Stimulated activated naive CD8-positive, alpha-beta T cell treated with anti-CD3 and anti-CD28 coated beads, Interleukin-15, amount 100 ng/mL, for 72 hours (primary cell): Measurements from ENCODE around the gene HAGHL.

Experiments used
- ATAC-seq: fragments of 150-1000 bp; cut with Tn5 transposase; 2 replicates; pipeline ENCODE4 v1.10.0; 2021; ENCODE audit warnings: mild to moderate bottlenecking, moderate library complexity
- DNase-seq, 2 donors: peaks; one replicate each; pipeline ENCODE4 v3.0.0; 2021 to 2022
- H3K27ac Mint-ChIP-seq, 2 donors: one replicate each; pipeline ENCODE4 v1.8.0; 2022; ENCODE audit warnings: mild to moderate bottlenecking in 2 of 2, mixed read lengths in 2 of 2, moderate library complexity in 2 of 2
- H3K27me3 Mint-ChIP-seq: one replicate; pipeline ENCODE4 v1.8.0; 2022; ENCODE audit warnings: mixed read lengths
- H3K4me1 Mint-ChIP-seq: one replicate; pipeline ENCODE4 v1.8.0; 2022; ENCODE audit warnings: mild to moderate bottlenecking, mixed read lengths
- H3K4me3 Mint-ChIP-seq, 2 donors: one replicate each; pipeline ENCODE4 v1.8.0; 2022; ENCODE audit warnings: mild to moderate bottlenecking in 2 of 2, mixed read lengths in 2 of 2, moderate library complexity in 1 of 2
- H3K9me3 Mint-ChIP-seq, 2 donors: one replicate each; pipeline ENCODE4 v1.8.0; 2022; ENCODE audit warnings: mixed read lengths in 2 of 2

The HAGHL gene

GRCh38 chr16:721765-722540 is 5.0 kb upstream of the HAGHL start:
- DNase-seq (peak; percentile 46 to 62), ATAC-seq (peak; percentile 29)
- peaks cover 63% of the 10 kb centered on the region for H3K4me1 Mint-ChIP-seq
- H3K27ac Mint-ChIP-seq = peak overlapping the region; percentile 37 to 53
- H3K9me3 Mint-ChIP-seq = no peaks in the 10 kb centered on the region
- H3K27me3 Mint-ChIP-seq = no peaks in the 10 kb centered on the region
- H3K4me3 Mint-ChIP-seq = peak overlapping the region; percentile 82 to 95

- peak overlapping the region; percentile 82 to 95 for H3K4me3 Mint-ChIP-seq
- ATAC-seq (no peak), DNase-seq (no peak)
- no peaks in the 10 kb centered on the region for H3K27me3 Mint-ChIP-seq
- no peaks in the 10 kb centered on the region for H3K9me3 Mint-ChIP-seq
- no peak overlapping the region for H3K27ac Mint-ChIP-seq
- H3K4me1 Mint-ChIP-seq = peaks cover 63% of the 10 kb centered on the region
Measured at GRCh38 chr16:722835-723633, 3.9 kb upstream of the HAGHL start.

GRCh38 chr16:723695-724094 is 3.2 kb upstream of the HAGHL start:
- DNase-seq (no peak), ATAC-seq (no peak)
- H3K4me1 Mint-ChIP-seq = peaks cover 63% of the 10 kb centered on the region
- H3K27ac Mint-ChIP-seq = no peak overlapping the region
- H3K9me3 Mint-ChIP-seq = no peaks in the 10 kb centered on the region
- H3K4me3 Mint-ChIP-seq = peak overlapping the region in 1 of 2 donors; percentile 13
- no peaks in the 10 kb centered on the region for H3K27me3 Mint-ChIP-seq

- peaks cover 57% of the 10 kb centered on the region for H3K4me1 Mint-ChIP-seq
- no peaks in the 10 kb centered on the region for H3K9me3 Mint-ChIP-seq
- no peak overlapping the region for H3K4me3 Mint-ChIP-seq
- DNase-seq (no peak), ATAC-seq (no peak)
- no peaks in the 10 kb centered on the region for H3K27me3 Mint-ChIP-seq
- peak overlapping the region in 1 of 2 donors; percentile 63 for H3K27ac Mint-ChIP-seq
Measured at GRCh38 chr16:724188-725040, 2.5 kb upstream of the HAGHL start.

- H3K4me3 Mint-ChIP-seq = no peak overlapping the region
- no peak overlapping the region for H3K27ac Mint-ChIP-seq
- H3K9me3 Mint-ChIP-seq = no peaks in the 10 kb centered on the region
- H3K27me3 Mint-ChIP-seq = no peaks in the 10 kb centered on the region
- DNase-seq (no peak), ATAC-seq (no peak)
- peaks cover 52% of the 10 kb centered on the region for H3K4me1 Mint-ChIP-seq
Measured at GRCh38 chr16:725041-725376, 1.9 kb upstream of the HAGHL start.

- H3K27ac Mint-ChIP-seq = peak overlapping the region in 1 of 2 donors; percentile 95
- peak overlapping the region in 1 of 2 donors; percentile 88 for H3K4me3 Mint-ChIP-seq
- ATAC-seq = no peak
- H3K9me3 Mint-ChIP-seq = no peaks in the 10 kb centered on the region
- DNase-seq = no peak
- peaks cover 47% of the 10 kb centered on the region for H3K4me1 Mint-ChIP-seq
- no peaks in the 10 kb centered on the region for H3K27me3 Mint-ChIP-seq
Measured at GRCh38 chr16:725463-726187, 1.3 kb upstream of the HAGHL start.

- Mint-ChIP-seq H3K27ac (peak overlapping the region in 1 of 2 donors; percentile 95), H3K4me3 (peak overlapping the region in 1 of 2 donors; percentile 88), H3K9me3 (no peaks in the 10 kb centered on the region), H3K4me1 (peaks cover 47% of the 10 kb centered on the region), H3K27me3 (no peaks in the 10 kb centered on the region)
- DNase-seq (no peak), ATAC-seq (no peak)
Measured at GRCh38 chr16:726188-726437, 793 bp upstream of the HAGHL start.

- ATAC-seq (peak; percentile 33), DNase-seq (peak in 1 of 2 donors; percentile 48)
- peaks cover 39% of the 10 kb centered on the region for H3K4me1 Mint-ChIP-seq
- peak overlapping the region; percentile 47 to 72 for H3K4me3 Mint-ChIP-seq
- H3K27ac Mint-ChIP-seq = peak overlapping the region in 1 of 2 donors; percentile 57
- no peaks in the 10 kb centered on the region for H3K9me3 Mint-ChIP-seq
- no peaks in the 10 kb centered on the region for H3K27me3 Mint-ChIP-seq
Measured at GRCh38 chr16:727291-727977, 528 bp downstream of the HAGHL start.

- H3K9me3 Mint-ChIP-seq = no peaks in the 10 kb centered on the region
Measured at GRCh38 chr16:728131-728889, 1.4 kb downstream of the HAGHL start.

GRCh38 chr16:728890-729744 is 2.2 kb downstream of the HAGHL start:
- peak overlapping the region; percentile 72 to 82 for H3K4me3 Mint-ChIP-seq
- peaks cover 25% of the 10 kb centered on the region for H3K4me1 Mint-ChIP-seq
- no peak for ATAC-seq
- peak overlapping the region in 1 of 2 donors; percentile 83 for H3K27ac Mint-ChIP-seq
- no peaks in the 10 kb centered on the region for H3K27me3 Mint-ChIP-seq
- no peak for DNase-seq
- no peaks in the 10 kb centered on the region for H3K9me3 Mint-ChIP-seq

More at GRCh38 chr16:728131-728889, 1.4 kb downstream of the HAGHL start:
- Mint-ChIP-seq H3K4me1 (peaks cover 30% of the 10 kb centered on the region), H3K27me3 (no peaks in the 10 kb centered on the region), H3K27ac (peak overlapping the region in 1 of 2 donors; percentile 83), H3K4me3 (peak overlapping the region; percentile 72 to 82)
- ATAC-seq (peak; percentile 73), DNase-seq (peak; percentile 69 to 71)

GRCh38 chr16:729768-730665 is 3.1 kb downstream of the HAGHL start:
- H3K4me1 Mint-ChIP-seq = peaks cover 24% of the 10 kb centered on the region
- H3K9me3 Mint-ChIP-seq = no peaks in the 10 kb centered on the region
- DNase-seq (no peak), ATAC-seq (no peak)
- peak overlapping the region in 1 of 2 donors; percentile 31 for H3K4me3 Mint-ChIP-seq
- peak overlapping the region in 1 of 2 donors; percentile 48 for H3K27ac Mint-ChIP-seq
- no peaks in the 10 kb centered on the region for H3K27me3 Mint-ChIP-seq

- no peak overlapping the region for H3K4me3 Mint-ChIP-seq
- DNase-seq (no peak), ATAC-seq (no peak)
- H3K9me3 Mint-ChIP-seq = no peaks in the 10 kb centered on the region
- peaks cover 24% of the 10 kb centered on the region for H3K4me1 Mint-ChIP-seq
- H3K27ac Mint-ChIP-seq = peak overlapping the region in 1 of 2 donors; percentile 63
- H3K27me3 Mint-ChIP-seq = no peaks in the 10 kb centered on the region
Measured at GRCh38 chr16:730666-731509, 4.0 kb downstream of the HAGHL start.
